Measurements from ENCODE around the gene SIL1.

GRCh38 chr5:139223481-139223880, 25.3 kb upstream of the SIL1 start:
- TF ChIP-seq CTCF (conservative IDR thresholded peaks at IDR 0.05) = no peak
- no peak for TF ChIP-seq EZH2 (IDR thresholded peaks at IDR 0.05; ENCODE audit: low read depth)
